T-helper 1 cell treated with Interleukin-12 subunit alpha and Interleukin-12 subunit beta and Interleukin-4 antibody, amounts not matched to agents 30 ng/mL and 1 ng/mL, for 36 hours (primary cell): Measurements from ENCODE around the gene MBNL1. TPM values are rescaled to one million over a fixed set of nuclear protein-coding genes. Genes with fewer than 3 reads are reported as not detected.

Source experiments
- intact Hi-C: fragments of 100-400 bp; cut with micrococcal nuclease; formaldehyde crosslinking; loops from one replicate; pipeline ENCODE4 v1.15.1; 2024
- total RNA-seq: library from RNA; stranded (reverse); gene quantifications from 2 replicates; pipeline ENCODE4 v1.2.3, GENCODE V29; 2022

The MBNL1 gene
- total RNA-seq, 1 donor from 2014 or later = 485 TPM

- intact Hi-C loops = loop anchor here (1.0 kb wide), 1 partner anchor 8 kb away; no protein-coding TSS in a partner anchor
These were observed 46.1 kb downstream of the MBNL1 start for GRCh38 chr3:152314677-152315353.

- intact Hi-C loops = loop anchor here (1.0 kb wide), 1 partner anchor 8 kb away; no protein-coding TSS in a partner anchor
These were observed 46.9 kb downstream of the MBNL1 start for GRCh38 chr3:152315623-152316022.

- intact Hi-C loops = no loop called here
These were observed 47.6 kb downstream of the MBNL1 start for GRCh38 chr3:152316318-152316717.

GRCh38 chr3:152317184-152317583 lies 48.5 kb downstream of the MBNL1 start:
- intact Hi-C loops = no loop called here

- intact Hi-C loops = loop anchor here (2.0 kb wide), 1 partner anchor 13 kb away; no protein-coding TSS in a partner anchor
These were observed 49.2 kb downstream of the MBNL1 start for GRCh38 chr3:152317956-152318355.

GRCh38 chr3:152318512-152318911 lies 49.8 kb downstream of the MBNL1 start:
- intact Hi-C loops = loop anchor here (2.0 kb wide), 1 partner anchor 14 kb away; no protein-coding TSS in a partner anchor

GRCh38 chr3:152319256-152319655 lies 50.5 kb downstream of the MBNL1 start:
- intact Hi-C loops = loop anchor here (2.0 kb wide), 1 partner anchor 14 kb away; no protein-coding TSS in a partner anchor

- intact Hi-C loops = loop anchor here (2.0 to 5.0 kb wide), 2 partner anchors 15 to 248 kb away; no protein-coding TSS in a partner anchor
These were observed 51.3 kb downstream of the MBNL1 start for GRCh38 chr3:152319831-152320617.

- intact Hi-C loops = loop anchor here (5.0 kb wide), 1 partner anchor 249 kb away; no protein-coding TSS in a partner anchor
These were observed 52.6 kb downstream of the MBNL1 start for GRCh38 chr3:152321200-152321954.

GRCh38 chr3:152321955-152322377 lies 53.2 kb downstream of the MBNL1 start:
- intact Hi-C loops = loop anchor here (2.0 to 5.0 kb wide), 2 partner anchors 47 to 250 kb away; no protein-coding TSS in a partner anchor

GRCh38 chr3:152322756-152323155 lies 54.0 kb downstream of the MBNL1 start:
- intact Hi-C loops = loop anchor here (1.0 to 5.0 kb wide), 3 partner anchors 7 to 250 kb away; no protein-coding TSS in a partner anchor

- intact Hi-C loops = loop anchor here (1.0 to 5.0 kb wide), 3 partner anchors 9 to 252 kb away; no protein-coding TSS in a partner anchor
These were observed 55.1 kb downstream of the MBNL1 start for GRCh38 chr3:152323834-152324233.

- intact Hi-C loops = no loop called here
These were observed 56.4 kb downstream of the MBNL1 start for GRCh38 chr3:152325136-152325535.

GRCh38 chr3:152327203-152327602 lies 58.5 kb downstream of the MBNL1 start:
- intact Hi-C loops = no loop called here

- intact Hi-C loops = no loop called here
These were observed 60.1 kb downstream of the MBNL1 start for GRCh38 chr3:152328841-152329240.

GRCh38 chr3:152330559-152330958 lies 61.8 kb downstream of the MBNL1 start:
- intact Hi-C loops = no loop called here

GRCh38 chr3:152331018-152331541 lies 62.4 kb downstream of the MBNL1 start:
- intact Hi-C loops = no loop called here

GRCh38 chr3:152331998-152332397 lies 63.3 kb downstream of the MBNL1 start:
- intact Hi-C loops = loop anchor here (1.0 kb wide), 1 partner anchor 8 kb away; no protein-coding TSS in a partner anchor

GRCh38 chr3:152333928-152334327 lies 65.2 kb downstream of the MBNL1 start:
- intact Hi-C loops = no loop called here

GRCh38 chr3:152334761-152335160 lies 66.0 kb downstream of the MBNL1 start:
- intact Hi-C loops = no loop called here

GRCh38 chr3:152335273-152335672 lies 66.5 kb downstream of the MBNL1 start:
- intact Hi-C loops = no loop called here
